Measurements from ENCODE around the gene CNTNAP5.

DNA sequence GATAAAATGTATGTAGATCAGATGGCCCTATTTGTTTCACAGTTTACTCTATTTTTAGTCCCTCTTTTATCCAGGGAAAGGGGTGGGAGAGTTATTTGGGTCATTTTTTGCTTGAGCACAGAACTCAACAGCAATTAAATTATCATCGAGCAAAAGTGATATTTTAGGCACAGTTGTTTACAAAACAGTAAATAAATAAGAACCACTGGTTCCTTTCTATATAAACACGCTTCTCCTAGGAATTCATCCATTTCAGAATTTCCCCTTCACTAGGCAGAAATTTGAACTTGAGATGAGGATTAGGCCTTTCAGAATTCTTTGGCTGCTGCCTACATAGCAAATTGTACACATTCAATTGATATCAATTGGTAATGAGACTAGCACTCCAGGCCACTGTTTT, 812.4 kb downstream of the CNTNAP5 start:
- TF ChIP-seq, protein P1, sequence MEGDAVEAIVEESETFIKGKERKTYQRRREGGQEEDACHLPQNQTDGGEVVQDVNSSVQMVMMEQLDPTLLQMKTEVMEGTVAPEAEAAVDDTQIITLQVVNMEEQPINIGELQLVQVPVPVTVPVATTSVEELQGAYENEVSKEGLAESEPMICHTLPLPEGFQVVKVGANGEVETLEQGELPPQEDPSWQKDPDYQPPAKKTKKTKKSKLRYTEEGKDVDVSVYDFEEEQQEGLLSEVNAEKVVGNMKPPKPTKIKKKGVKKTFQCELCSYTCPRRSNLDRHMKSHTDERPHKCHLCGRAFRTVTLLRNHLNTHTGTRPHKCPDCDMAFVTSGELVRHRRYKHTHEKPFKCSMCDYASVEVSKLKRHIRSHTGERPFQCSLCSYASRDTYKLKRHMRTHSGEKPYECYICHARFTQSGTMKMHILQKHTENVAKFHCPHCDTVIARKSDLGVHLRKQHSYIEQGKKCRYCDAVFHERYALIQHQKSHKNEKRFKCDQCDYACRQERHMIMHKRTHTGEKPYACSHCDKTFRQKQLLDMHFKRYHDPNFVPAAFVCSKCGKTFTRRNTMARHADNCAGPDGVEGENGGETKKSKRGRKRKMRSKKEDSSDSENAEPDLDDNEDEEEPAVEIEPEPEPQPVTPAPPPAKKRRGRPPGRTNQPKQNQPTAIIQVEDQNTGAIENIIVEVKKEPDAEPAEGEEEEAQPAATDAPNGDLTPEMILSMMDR (IDR thresholded peaks at IDR 0.05; ENCODE audit: control extremely low read depth in 1 of 3, insufficient read depth in 1 of 3, low read depth in 1 of 3, low read length in 3 of 3), result no peak
- no peak for TF ChIP-seq GABPA (IDR thresholded peaks at IDR 0.05; ENCODE audit: borderline replicate concordance, insufficient read depth, low read length)
- no peak for TF ChIP-seq SP2 (IDR thresholded peaks at IDR 0.05; ENCODE audit: low read length)
- no peak for TF ChIP-seq YY1 (IDR thresholded peaks at IDR 0.05; ENCODE audit: low read depth, low read length)
- no peak for TF ChIP-seq CEBPB (IDR thresholded peaks at IDR 0.05; ENCODE audit: low read depth, low read length)

All from H1 (cell line).